Measurements from ENCODE around the gene MORN3. TPM values are rescaled to one million over a fixed set of nuclear protein-coding genes. Genes with fewer than 3 reads are reported as not detected.
"Not testable (repeated sequence)": the region's sequence is repeated elsewhere in the genome, so short reads cannot be mapped to it uniquely, and the experiment has no call there.

Gene MORN3
- total RNA-seq, 2 donors from 2014 or later, result 0.19 to 0.32 TPM

DNA sequence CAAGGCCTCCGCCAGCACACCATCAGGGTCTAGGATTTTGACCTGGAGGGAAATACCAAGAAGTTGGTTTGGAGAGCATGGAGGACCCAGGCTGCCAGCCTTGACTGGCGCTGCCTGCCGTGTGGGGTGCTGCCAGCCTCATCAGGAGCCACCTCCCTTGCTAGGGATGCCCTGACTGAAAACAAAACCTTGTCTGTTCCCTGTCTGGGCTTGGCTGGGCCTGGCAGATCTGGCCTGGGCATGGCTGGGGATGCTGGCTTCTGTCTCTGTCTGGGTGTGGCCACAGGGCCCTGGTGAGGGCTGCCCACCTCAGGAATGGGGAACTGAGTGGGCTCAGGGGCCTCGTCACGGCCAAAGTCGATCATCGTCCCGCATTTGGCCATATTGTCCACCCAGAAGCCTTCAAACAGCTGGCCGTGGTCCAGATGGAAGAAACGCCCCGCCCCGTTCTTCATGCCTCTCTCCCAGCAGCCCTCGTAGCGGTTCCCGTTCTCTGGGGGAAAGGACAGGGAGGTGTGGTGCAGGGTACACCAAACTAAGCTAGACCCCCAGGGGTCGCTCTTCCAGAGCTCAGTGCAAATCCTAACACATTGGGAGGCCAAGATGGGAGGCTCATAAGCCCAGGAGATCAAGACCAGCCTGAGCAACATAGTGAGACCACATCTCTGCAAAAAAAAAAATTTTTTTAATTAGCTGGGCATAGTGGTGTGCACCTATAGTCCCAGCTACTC lies 16.5 kb downstream of the MORN3 start:
- DNase-seq (ENCODE audit: low spot score), result no peak
- intact Hi-C loops (cut with DNase I), result no loop called here

DNA sequence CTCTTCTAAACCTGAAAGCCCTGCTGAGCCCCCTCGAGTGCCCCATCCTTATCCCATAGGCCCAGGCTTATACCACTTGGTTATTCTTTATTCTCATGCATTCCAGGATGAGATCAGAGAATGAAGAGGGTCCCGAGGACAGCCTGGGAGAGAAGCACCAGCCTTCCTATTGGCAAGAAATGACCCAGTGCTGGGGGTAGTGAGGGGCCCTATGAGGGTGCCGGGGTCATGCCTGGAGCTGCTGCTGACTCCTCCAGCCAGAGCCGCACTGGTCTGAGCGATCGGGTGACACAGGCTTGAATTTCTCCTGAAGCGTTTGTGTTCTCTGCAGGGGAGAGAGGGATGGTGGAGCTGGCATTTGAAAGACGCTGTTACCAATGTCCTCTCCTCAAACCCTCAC lies 18.1 kb downstream of the MORN3 start:
- intact Hi-C loops (cut with DNase I), result no loop called here
- no peak for DNase-seq (ENCODE audit: low spot score)

DNA sequence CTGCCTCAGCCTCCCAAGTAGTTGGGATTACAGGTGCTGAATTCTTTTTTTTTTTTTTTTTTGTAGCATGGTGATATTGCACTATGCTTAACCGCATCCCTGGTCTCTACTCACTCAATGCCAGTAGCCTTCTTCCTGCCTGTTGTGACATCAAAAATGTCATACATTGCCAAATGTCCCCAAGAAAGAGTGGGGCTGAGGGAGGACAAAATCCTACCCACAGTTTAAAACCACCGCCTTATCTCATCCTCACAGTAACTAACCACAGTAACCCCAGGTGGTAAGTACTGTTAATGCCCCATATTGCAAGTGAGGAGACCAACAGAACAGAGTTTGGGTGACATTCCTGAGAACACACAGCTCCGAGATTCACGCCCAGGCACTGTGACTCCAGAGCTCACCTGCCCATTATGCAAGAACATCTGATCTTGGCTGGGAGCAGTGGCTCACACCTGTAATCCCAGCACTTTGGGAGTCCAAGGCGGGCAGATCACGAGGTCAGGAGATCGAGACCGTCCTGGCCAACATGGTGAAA lies 19.6 kb downstream of the MORN3 start:
- intact Hi-C loops (cut with DNase I), result no loop called here
- no peak for DNase-seq (ENCODE audit: low spot score)

DNA sequence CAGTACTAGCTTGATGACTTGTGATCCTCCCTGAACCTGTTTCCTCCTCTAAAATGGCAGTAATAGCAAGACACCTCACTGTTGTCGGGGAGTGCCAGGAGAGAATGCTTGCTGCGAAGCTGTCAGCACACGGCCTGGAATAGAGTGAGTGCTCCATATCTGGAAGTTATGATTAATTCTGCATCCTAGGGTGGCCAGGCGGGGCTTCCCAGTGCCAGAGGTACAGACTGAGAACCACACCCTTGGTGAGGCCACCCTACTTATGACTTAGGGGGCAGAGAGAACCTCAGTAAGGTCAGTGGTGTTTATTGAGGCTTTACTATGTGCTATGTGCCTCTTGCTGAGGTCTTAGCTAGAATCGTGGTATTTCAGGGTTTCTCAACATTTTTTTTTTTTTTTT lies 20.1 kb downstream of the MORN3 start:
- intact Hi-C loops (cut with DNase I), result no loop called here
- no peak for DNase-seq (ENCODE audit: low spot score)

DNA sequence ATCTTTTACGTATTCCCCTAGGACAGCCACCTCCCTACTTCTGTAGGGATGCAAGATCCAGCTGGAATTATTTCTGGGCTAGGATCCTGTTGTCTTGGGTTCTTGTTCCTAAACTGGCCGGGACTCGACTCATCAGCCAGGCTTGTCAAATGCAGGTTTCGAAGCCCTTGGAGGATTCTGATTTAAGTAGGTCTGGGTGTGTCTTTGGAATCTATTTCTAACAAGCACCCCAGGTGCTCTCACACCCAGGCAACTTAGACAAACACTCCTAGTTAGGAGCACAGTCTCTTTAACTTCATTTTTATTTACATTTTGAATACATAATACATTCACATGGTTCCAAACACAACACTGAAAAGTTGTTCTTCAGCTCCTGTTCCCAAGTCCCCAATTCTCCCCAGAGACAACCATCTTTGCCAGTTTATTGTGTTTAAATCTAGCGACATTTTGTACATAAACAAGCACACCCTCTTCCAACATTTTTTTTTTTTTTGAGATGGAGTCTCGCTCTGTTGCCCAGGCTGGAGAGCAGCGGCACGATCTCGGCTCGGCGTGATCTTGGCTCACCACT lies 20.9 kb downstream of the MORN3 start:
- DNase-seq (ENCODE audit: low spot score), result no peak
- intact Hi-C loops (cut with DNase I), result no loop called here

DNA sequence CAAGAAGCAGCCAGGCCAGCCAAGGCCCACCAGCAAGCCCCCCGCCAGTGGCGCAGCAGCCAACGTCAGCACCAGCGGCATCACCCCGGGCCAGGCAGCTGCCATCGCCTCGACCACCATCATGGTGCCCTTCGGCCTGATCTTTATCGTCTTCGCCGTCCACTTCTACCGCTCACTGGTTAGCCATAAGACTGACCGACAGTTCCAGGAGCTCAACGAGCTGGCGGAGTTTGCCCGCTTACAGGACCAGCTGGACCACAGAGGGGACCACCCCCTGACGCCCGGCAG lies 28.2 kb downstream of the MORN3 start:
- no peak for DNase-seq (ENCODE audit: low spot score)
- intact Hi-C loops (cut with DNase I), result no loop called here

DNA sequence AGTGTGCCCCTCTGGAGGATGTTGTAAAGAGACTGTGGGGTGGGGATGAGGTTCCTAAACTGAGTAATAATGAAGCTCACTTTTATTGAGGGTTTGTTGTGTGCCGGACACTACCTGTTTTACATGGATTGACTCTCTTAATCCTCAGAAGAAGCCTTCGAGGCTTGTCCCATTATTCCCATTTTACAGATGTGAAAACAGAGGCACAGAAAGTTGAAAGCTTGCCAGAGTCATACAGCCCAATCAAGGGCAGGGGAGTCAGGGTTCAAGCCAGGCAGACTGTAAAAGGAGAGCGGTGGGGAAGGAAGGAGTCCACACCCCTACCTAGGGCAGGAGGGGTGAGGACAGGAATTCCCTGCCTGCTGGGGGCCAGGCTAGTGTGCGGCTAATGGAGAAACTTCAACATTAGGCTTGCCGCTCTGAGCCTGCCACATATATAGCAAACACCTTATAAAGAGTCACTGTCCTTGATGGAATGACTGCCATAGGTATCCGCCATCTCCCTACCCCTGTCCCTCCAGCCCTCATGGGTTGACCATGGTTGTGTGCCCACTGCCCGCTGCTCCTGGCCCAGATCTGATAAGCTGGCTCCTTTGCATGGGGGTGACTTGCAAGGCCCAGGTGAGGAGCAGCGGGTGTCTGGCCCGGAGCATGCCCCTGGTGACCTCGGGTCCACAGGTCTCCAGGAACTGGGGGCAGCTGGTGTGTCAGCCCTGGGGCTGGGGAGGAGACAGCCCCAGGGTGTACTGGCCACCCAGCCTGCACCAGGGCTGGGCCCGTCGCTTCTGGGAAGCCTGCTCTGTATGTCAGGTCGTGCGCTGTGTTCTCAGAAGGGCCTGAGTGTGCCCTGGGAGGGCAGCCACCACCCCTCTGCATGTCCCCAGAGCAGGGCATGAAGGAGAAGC lies 30.9 kb downstream of the MORN3 start:
- intact Hi-C loops (cut with DNase I), result no loop called here
- no peak for DNase-seq (ENCODE audit: low spot score)

DNA sequence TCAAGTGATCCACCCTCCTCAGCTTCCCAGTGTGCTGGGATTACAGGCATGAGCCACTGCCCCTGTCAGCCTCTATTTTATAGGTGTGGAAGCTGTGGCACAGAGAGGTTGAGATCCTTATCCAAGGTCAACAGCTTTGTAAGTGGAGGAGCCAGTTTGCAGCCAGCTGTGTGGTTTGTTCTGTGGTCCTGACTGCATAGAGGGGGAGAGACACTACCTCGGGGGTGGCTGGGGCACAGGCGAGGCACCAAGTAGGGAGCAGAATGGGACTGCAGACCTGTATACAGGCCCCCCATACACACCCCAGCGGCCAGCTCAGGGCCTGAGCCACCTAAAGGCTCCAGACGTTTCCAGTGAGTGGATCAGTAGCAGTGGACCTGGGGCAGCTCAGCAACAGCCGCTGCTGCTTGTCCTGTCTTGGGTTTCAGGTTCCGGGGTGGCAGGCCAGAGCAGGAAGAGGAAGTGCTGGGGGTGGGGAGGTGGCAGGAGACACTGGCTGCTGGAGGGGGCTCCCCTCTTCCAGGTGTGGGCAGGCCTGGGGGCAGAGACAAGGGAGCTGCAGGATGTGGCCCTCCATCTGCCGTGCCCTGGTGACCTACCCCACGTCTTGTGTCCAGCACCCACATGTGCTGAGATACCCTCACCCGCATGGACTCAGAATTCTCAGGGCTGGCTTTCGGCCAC lies 32.1 kb downstream of the MORN3 start:
- peak; percentile 83 for DNase-seq (ENCODE audit: low spot score)
- intact Hi-C loops (cut with DNase I), result no loop called here

DNA sequence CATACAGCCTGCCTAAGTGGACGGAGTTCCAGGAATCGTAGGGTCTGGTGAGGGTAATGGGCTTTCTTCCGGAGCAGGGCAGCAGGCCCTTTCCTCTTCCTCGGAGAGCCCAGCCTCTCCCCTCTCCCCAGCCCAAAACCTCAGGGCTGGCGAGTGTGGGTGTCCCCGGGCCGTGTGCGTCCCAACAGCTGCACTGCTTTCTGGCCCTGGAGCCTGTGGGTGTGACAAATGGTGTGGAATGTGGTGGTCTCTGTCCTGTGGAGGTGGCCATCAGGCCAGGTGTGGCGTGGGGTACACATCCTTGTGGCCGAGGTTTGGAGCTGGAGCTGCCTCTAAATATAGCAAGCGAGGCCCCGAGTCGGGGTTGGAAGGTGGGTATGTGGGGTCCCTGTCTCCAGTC lies 34.6 kb downstream of the MORN3 start:
- intact Hi-C loops (cut with DNase I), result loop anchor here in 1 of 2 donors (5.0 kb wide), 1 partner anchor 32 kb away; the partner anchor contains the start of gene MORN3
- no peak for DNase-seq (ENCODE audit: low spot score)

DNA sequence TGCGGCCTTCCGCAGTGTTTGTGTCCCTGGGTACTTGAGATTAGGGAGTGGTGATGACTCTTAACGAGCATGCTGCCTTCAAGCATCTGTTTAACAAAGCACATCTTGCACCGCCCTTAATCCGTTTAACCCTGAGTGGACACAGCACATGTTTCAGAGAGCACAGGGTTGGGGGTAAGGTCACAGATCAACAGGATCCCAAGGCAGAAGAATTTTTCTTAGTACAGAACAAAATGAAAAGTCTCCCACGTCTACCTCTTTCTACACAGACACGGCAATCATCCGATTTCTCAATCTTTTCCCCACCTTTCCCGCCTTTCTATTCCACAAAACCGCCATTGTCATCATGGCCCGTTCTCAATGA lies 35.6 kb downstream of the MORN3 start:
- intact Hi-C loops (cut with DNase I), result loop anchor here in 1 of 2 donors (5.0 kb wide), 1 partner anchor 33 kb away; the partner anchor contains the start of gene MORN3
- DNase-seq (ENCODE audit: low spot score), result not testable (repeated sequence)

DNA sequence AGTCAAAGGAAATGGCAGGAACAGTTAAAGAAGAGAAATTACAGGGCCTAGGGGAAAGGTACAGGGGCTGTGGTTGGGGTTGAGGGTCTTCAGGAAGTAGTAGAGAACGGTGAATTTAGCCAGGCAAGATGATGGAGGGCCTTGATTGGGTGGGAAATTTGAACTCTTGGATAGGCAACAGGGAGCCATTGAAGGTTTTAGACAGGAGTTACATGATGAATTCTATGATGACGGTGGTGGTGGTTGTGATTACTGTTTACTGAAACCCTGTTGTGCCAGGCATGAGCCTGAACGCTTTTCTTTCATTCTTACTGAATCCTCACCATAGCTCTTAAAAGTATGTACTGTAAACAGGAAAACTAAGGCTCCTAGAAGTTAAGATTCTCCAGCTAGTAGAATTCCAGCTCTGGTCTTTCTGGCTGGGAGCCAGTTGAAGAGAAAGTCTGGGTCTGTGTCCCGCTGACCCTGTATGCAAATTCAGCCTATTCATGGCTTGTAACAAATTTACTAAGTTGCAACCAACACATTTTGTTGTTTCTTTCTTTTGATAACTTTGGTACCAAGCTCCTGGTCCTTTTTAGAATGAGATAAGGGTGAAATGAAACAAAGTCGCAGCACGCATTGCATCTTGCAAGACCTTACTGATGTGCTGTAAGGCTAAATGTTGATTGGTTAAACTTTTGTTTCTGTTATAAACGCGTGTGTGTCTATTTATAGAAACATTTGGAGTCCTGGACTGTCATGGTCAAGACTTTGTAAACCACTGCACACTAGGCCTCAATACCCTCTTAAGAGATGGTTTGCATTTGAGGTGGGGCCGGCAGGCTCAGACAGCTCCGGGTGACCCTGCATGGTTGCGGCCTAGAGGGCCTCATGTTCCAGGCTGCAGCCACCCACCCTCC lies 37.1 kb downstream of the MORN3 start:
- intact Hi-C loops (cut with DNase I), result loop anchor here in 1 of 2 donors (5.0 kb wide), 1 partner anchor 35 kb away; the partner anchor contains the start of gene MORN3
- no peak for DNase-seq (ENCODE audit: low spot score)

DNA sequence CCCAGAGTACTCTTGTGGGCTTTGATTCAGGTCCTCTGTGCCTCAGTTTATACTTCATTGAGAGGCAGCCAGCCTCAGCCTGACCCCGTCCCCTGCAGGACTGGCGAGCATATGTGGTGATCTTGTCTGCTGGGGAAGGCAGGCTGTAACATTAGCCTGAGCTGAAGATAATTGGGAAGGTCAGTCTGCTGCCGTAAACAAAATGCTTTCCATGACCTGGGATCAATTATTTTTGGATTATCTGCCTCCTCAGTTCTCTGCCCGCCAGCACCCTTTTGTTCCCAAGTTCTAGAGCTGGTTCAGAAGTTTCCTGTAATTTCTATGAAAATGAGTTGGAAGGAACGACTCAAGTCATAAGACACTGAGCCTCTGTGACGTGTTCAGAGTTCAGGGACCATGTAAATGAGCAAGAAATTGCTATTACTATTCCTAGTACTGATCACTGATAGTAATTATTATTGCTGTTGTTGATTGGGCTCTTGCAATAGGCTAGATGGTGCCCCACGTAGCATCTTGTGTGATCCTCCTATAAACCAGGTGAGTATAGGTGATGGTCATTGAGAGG lies 38.6 kb downstream of the MORN3 start:
- intact Hi-C loops (cut with DNase I), result loop anchor here in 1 of 2 donors (5.0 kb wide), 1 partner anchor 36 kb away; the partner anchor contains the start of gene MORN3

DNA sequence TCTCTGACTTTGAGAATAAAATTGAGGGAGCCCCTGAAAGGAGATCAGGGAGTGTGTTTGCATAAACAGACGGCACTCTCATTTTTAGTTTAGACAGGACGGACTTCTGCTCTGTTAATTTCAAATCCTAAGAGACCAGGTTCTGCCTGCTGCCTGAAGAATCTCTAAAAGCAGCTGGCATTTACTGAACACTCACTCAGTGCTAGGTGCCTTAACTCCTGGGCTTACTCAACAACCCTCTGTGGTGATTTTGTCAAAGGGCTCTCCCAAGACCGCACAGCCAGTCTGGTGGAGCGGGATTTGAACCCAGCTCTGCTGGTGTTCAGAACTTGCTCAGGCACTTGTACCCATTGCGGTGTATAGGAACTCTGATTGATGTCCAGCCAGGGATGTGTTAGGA lies 40.9 kb downstream of the MORN3 start:
- no peak for DNase-seq (ENCODE audit: low spot score)
- intact Hi-C loops (cut with DNase I), result loop anchor here (5.0 to 10.0 kb wide), 2 partner anchors 51 to 74 kb away; no protein-coding TSS in a partner anchor

More for the DNA sequence above, 38.6 kb downstream of the MORN3 start:
- no peak for DNase-seq (ENCODE audit: low spot score)

DNA sequence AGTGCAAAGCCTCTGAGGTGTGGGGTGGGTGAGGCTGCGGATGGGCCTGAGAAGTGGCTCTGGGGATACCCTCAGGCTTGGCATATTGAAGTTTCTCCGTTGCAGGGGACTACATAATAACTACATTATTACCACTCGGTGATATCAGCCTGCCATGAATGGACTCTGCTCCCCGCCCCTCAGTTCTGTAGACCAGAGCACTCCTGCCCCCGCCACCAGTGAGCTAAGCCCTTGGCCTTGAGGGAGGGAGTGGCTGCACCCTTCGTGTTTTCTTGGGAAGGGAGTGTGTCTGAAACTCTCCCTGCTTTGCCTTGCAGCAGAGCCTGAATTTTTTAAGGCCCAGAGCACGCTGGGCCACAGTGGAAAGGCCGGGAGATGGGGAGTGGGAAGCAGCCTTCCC lies 41.4 kb downstream of the MORN3 start:
- intact Hi-C loops (cut with DNase I), result loop anchor here (5.0 to 10.0 kb wide), 2 partner anchors 51 to 73 kb away; no protein-coding TSS in a partner anchor
- DNase-seq (ENCODE audit: low spot score), result no peak

DNA sequence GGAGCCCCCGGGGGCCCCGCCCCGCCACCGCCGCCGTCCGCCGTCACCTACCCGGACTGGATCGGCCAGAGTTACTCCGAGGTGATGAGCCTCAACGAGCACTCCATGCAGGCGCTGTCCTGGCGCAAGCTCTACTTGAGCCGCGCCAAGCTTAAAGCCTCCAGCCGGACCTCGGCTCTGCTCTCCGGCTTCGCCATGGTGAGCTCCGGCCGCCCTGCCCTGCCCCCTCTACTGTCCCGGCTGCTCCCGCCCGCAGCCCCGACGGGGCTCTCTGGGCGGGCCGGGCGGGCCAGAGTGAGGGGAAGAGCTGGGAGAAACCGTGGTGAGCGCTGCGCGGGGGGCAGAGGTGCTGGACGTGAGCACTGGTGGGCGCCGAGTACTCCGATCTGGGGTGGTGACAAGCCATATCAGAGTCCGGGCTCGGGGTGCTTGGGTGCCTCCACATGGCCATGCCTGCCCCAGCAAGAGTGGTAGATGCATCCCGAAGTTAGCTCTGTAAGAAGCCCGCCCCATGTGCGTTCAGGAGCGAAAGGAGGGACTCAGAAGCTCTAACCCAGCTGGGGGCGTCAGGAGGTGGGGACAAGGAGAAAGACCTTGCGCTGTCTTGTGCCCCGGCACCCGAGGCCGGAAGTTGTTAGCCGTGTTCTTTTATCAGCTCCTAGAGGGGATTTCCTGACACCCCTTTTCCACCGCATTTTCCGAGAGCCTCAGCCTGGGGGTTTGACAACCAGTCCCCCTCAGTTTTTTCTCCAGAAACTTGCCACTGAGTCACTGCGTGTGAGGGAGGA lies 42.4 kb downstream of the MORN3 start:
- intact Hi-C loops (cut with DNase I), result loop anchor here (5.0 to 10.0 kb wide), 2 partner anchors 50 to 72 kb away; no protein-coding TSS in a partner anchor
- DNase-seq (ENCODE audit: low spot score), result peak; percentile 88

DNA sequence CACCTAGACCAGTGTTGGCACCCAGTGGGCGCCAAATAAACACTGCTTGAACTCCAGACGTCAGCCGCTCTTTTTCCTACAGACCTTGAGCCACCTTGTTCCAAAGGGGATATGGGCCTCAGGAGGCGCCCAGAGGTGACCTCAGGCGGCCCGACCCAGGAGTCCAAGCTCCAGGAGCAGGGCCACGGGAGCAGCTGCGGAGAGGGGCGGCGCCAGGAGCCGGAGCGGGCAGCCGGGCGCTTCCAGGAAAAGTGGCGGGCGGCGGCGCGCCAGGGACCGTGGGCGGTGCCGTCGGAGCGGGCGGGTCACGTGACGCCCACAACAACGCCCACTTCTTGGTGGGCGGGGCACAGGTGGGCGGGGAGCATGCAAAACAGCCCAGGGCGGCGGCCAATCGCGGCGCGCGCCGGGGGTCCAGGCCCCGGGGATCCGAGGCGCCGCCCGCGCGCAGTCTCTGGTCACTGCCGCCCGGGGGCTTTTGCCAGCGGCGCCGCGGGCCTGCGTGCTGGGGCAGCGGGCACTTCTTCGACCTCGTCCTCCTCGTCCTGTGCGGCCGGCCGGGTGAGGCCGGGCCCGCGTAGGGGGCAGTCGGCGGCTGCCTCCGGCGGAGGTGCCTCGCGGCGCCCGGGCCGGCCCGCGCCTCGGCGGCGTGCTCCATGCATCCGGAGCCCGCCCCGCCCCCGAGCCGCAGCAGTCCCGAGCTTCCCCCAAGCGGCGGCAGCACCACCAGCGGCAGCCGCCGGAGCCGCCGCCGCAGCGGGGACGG lies 43.2 kb downstream of the MORN3 start, which contains the start of gene ORAI1:
Gene ORAI1, plus strand, starts transcription at position 444 of the 766 bp plus-strand sequence.
- intact Hi-C loops (cut with DNase I), result loop anchor here (5.0 to 10.0 kb wide), 2 partner anchors 49 to 71 kb away; no protein-coding TSS in a partner anchor
- DNase-seq (ENCODE audit: low spot score), result peak; percentile 99
